HG03571 (cell line): Measurements from ENCODE around the gene SGCB.

ENCODE experiments used
- ATAC-seq: cut with Tn5 transposase; IDR thresholded peaks from one replicate; pipeline ENCODE4 v1.9.1; 2021; ENCODE audit not compliant: unreplicated experiment

SGCB gene

DNA sequence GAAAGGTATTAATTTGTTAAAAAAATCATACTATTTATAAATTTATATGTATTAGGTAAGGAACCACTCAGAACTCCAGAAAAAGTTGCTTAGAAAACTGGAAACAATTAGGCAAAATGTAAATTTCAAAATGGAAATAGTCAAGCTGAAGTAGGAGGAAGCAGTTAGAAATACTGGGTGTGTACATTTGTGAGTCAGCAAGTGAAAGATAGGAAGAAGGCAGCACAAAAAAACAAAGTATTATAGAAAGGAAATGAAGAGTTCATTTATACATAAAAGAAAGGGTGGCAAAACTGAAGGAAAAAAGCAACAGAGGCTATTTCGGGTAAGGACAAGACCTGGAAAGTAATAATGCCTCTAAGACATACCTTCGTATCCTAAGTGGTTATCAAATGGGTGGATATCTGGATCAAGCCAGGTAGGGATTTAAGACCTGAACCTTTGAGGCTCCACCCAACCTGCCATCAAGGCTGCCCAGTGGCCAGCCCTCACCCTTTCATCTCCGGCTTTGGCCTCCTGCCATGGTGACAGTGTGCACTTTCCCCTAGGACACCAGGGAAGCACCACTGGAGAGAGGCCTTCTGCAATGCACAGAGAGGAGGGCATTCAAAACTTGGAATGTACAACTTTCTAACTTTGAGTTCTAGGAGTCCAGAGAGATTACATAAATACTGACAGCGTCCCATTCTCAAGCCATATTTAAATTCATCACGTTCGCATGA lies 18.0 kb downstream of the SGCB start, which contains the start of gene LRRC66:
LRRC66 (minus strand) TSS at position 428 of the 722 bp plus-strand sequence. CDS start 2,750 bp downstream, outside the sequence.
- ATAC-seq: no peak

DNA sequence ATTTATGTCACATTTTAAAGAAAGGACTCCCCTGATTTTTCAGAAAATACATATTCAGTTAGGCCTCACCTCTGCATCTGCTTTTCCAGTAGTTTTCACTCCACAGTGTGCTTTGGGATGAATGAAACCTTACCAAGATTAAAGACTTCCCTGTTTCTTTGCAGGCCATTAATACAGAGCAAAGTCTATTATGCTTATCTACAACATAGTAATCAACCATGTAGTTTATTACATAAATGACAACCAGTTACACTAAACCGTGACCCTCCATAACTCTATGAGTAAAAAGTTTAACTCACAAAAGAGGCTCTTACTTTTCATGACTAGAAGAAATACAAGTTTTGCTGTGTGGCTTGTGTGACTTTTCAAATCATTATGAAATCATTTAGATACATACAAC lies 20.3 kb downstream of the SGCB start:
- no peak for ATAC-seq

DNA sequence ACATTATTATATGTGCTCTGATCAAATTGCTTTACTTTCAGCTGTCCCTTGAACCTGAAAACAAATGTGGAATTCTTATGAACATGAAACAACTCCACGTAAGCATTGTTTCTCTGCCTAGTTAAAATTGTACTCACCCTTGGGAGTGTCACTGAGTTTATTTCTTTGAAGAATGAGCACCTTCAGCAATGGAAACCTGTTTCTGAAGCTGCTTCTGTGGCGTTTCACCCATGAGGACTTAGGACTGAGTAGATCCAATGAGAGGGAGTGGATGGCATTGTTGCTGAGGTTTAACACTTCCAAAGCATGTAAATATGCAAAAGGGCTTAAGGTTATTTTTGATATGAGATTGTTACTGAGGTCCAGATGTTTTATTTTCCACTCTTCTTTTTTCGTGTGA lies 21.1 kb downstream of the SGCB start:
- no peak for ATAC-seq

DNA sequence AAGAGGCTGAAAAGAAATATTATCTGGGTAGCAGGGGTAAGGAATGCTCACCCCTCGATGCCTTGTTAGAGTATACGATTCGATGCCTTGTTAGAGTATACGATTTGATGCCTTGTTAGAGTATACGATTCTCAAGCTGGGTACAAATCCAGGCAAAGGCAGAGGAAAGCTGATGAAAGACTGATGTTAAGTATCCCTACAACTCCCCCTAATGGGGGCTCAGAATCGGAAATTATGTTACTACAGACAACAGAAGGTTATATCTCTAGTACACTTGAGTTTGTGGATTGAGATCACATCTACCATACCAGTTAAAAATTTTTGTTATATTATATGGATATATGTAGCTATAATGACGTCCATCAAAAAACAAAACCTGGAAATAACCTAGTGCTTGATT lies 22.7 kb downstream of the SGCB start:
- no peak for ATAC-seq

DNA sequence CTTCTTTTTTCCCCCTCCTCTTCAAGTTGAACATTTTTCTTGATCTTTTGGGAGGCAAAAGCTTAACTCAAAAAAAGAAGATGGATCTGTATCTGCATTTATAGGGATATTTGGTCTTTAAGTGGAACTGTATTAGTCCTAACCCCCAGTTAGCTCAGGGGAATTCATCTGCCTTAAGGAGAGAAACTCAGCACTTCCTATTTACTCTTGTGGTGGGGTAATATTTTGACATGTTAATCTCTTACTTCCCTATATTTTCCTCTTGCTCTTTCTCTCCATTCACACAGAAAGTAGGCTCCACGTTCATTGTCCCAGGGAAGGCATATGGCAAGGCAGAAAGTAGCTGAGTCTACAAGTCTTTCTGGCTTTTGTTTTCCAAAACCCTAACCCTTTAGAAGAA lies 23.2 kb downstream of the SGCB start:
- no peak for ATAC-seq

DNA sequence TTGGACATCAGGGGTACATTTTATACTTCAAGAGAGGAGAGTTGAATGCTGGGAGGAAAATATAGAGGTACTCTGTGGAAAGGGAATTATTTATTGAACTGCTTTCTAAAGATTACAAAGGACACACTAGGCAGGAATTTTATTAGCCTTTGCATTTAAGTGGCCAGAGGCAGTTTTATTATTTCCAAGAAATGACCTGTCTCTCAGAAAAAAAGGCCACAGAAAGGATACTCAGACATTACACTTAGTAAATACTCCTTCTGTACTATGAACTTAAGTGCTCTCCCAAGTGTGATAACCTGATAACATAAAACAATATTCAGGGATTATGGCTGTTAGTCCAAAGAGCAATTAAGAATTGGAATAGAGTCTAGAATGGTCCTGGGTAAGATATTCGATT lies 25.4 kb downstream of the SGCB start:
- ATAC-seq: no peak

DNA sequence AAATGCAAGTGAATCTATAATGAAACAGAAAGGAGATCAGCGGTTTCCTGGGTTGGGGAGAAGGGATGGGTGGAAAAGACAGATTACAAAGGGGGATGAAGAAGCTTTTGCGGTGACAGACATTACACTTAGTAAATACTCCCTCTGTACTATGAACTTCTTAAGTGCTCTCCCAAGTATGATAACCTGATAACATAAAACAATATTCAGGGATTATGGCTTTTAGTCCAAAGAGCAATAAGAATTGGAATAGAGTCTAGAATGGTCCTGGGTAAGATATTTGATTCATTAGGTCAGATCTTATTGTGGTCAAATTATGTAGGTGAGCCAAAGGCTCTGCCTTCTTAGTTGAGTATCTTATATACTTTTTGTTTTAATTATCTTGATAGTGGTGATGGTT lies 27.1 kb downstream of the SGCB start:
- no peak for ATAC-seq

DNA sequence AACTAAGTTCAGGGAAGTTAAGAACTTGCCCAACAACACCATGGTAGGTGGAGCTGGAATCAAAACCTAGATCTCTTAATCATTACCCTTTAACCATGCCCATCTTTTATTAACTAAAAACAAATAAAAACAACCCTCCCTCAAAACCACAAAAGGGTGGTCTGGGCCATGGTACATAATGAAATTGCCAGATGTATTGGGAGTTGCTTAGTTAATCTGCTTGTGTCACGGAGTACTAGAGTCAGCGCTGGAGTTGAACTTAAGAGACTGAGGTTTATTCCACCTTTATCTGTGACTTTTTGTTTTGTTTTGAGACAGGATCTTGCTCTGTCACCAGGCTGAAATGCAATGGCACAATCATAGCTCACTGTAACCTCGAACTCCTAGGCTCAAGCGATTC lies 31.2 kb downstream of the SGCB start:
- no peak for ATAC-seq

DNA sequence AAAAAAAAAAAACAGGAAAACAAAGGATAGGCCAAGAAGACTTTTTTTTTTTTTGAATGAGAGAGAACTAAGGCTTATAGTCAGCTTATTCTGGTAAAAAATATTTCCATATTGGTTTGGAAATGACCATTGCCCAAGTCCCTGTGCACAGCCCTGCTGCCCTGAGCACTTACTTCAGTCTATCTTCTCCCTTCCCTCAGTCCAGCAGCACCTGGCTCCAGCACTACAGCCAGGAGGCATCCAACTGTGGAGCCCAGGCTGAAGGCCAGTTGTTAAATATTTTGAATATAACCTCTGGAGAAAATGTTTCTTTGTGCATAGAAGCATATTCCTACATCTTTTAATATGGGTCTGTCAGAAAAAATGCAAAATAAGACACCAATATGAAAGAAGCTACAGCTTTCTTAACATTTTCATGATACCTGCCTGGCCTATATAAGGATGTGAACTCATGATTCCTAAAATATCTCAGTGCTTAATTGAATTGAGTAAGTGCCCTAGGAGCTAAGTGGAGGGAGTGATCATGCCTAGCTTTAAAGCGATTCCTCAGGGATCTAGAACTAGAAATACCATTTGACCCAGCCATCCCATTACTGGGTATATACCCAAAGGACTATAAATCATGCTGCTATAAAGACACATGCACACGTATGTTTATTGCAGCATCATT lies 32.4 kb downstream of the SGCB start:
- ATAC-seq: no peak

DNA sequence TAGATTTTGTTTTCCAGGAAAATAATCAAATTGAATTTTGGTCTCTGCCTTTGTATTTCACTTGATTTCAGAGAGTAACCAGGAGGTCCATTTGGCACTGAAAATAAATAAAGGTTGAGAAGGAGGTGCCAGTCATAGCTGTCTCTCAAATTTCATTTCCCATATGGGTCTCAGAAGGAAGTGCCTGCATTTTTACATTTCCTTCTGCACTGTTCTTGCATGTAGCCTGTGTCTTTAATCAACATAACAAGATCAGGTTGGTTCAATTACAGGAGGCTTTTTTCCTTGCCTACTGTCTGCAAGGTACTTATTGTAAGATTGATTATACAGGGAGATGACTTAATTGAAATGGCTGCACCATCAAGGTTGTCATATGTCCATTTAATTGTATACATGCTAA lies 33.7 kb downstream of the SGCB start:
- no peak for ATAC-seq

DNA sequence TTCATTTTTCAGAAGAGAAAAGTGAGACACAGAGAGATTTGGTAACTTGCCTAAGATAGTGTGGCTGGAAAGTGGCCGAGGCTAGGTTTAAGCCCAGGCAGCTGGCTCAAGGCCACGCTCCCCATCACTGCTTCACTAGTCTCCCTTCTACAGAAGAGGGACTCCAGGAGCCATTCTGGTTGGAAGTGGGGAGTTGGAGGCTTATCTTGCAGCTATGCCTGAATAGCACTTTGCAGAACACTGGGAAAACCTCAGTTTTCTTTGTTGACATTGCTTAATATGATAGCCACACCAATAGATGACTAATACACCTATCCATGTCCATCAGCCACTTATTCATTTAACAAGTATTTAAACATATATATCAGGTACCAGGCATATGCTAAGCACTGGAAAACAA lies 36.5 kb downstream of the SGCB start:
- no peak for ATAC-seq

DNA sequence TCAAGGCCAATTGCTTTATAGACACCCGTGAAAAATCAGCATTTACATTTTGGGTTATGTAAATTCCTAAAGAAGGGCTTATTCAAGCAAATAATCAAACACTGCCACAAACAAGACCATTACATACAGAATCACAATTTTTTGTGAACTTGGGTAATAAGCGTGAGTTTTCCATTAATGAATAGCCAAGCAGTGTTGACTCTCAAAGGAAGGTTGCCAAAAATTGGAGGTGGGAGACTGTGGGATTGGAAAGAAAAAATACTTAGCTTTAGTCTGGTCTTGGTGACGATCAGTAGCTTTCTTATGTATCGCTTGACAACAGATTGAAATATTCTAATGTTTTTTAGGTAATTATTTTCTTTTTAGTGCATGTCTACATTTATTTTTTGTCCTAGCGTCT lies 38.8 kb downstream of the SGCB start:
- ATAC-seq: no peak

DNA sequence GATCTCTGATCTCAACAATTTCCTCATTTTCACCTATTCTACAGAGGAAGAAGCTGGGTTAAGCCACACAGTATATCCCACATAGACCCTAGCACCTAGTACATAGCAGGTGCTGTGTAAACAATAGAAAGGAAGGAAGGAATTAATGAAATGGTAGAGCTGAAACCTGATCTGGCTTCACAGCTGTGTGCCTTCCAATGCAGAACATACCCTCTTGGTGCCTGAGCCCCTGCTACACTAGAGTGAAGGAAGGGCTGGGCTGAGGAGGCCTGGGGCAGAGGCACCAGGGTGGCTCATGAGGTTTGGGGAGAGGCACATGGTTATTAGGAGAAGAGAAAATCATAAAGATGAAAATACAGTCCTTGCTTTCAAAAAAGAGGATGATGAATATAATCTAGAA lies 39.3 kb downstream of the SGCB start:
- no peak for ATAC-seq

DNA sequence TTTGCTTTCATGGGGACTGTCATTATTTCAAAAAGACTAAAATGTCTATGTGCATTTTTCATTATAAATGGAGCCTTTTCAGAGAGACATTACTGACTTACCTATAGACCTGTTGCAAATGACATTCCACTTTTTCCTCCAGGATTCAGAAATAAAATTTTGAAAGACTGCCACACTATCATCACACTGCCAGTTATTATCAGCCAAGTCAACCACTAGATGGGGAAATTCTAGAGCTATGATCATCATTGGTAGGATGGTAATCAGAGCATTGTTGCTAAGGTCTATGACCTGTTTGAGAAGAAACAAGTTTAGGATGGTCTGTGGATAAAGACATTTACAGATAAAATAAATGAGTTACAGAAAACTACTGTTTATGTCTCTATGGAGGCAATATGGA lies 40.5 kb downstream of the SGCB start:
- no peak for ATAC-seq

DNA sequence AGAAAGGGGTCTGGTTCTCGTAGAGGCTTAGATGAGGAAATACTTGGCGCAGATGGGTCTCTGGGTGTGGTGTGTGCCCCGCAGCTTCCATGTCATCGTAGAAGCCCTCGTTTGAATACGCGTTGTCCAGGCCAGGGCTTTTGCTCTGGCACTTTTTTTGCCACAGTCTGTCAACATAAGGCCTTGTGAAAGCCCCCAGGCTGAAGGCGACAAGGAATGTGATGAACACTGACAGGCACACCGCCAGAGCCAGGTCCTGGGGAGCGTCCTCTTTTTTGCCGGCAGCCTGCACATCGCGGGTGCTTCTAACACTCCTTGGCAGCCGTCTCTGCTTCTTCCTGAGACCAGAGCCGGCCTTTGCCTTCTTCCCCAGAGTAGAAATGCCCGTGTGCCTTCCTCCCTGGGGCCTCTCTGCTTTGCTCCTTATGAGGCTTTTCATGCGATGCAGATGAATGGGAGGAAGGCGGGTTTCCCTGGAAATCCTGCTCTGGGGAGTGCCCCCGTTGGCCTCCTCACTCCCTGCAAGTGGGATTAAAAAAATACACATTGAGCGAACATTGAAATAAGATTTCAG lies 42.4 kb downstream of the SGCB start:
- ATAC-seq: no peak
